A673 (cell line): ENCODE data around the gene C2CD4B. TPM values are rescaled to one million over a fixed set of nuclear protein-coding genes. Genes with fewer than 3 reads are reported as not detected.

ENCODE experiments used
- BruUV-seq: library from RNA; stranded (reverse); fragments of 400-500 nt; replicated peaks from 2 replicates; lab custom pipeline; 2021; lab: Mats Ljungman, UMichigan
- CTCF ChIA-PET: fragments of 300-600 bp; sonication (Branson Sonifier 250); formaldehyde crosslinking; loops from one replicate; lab custom pipeline; 2022; ENCODE audit warnings: antibody characterized with exemption; lab: Charles Lee
- POLR2A ChIA-PET: fragments of 300-600 bp; sonication (Branson Sonifier 250); formaldehyde crosslinking; loops from one replicate; lab custom pipeline; 2022; ENCODE audit warnings: antibody characterized with exemption; ENCODE audit not compliant: low non-redundant PET; lab: Charles Lee
- DNase-seq: peaks from one replicate; pipeline ENCODE4 v3.0.0-alpha.2; 2015; ENCODE audit warnings: low spot score
- H3K27ac ChIP-seq: fragments of 200-600 bp; sonication (generic); 2 replicates; pipeline ENCODE4 v1.5.1; 2016; ENCODE audit warnings: mixed run types, low read depth, mild to moderate bottlenecking, mixed read lengths, antibody characterized with exemption, low read length; ENCODE audit not compliant: poor library complexity, severe bottlenecking
- H3K27me3 ChIP-seq: fragments of 200-600 bp; sonication (generic); replicated peaks from 2 replicates; pipeline ENCODE4 v1.6.1; 2017; ENCODE audit warnings: mixed run types, low read depth, mild to moderate bottlenecking, mixed read lengths, antibody characterized with exemption, low read length; ENCODE audit not compliant: insufficient read depth, poor library complexity
- H3K36me3 ChIP-seq: fragments of 200-600 bp; sonication (generic); 2 replicates; pipeline ENCODE4 v1.6.1; 2016; ENCODE audit warnings: mixed run types, mild to moderate bottlenecking, mixed read lengths, antibody characterized with exemption, low read length; ENCODE audit not compliant: insufficient read depth, poor library complexity, severe bottlenecking
- H3K4me1 ChIP-seq: fragments of 200-600 bp; sonication (generic); 2 replicates; pipeline ENCODE4 v1.6.1; 2017; ENCODE audit warnings: mixed run types, mild to moderate bottlenecking, mixed read lengths, antibody characterized with exemption, low read length; ENCODE audit not compliant: insufficient read depth, poor library complexity, severe bottlenecking
- H3K4me3 ChIP-seq: fragments of 200-600 bp; sonication (generic); 2 replicates; pipeline ENCODE4 v1.5.1; 2016; ENCODE audit warnings: low read depth, mixed run types, mild to moderate bottlenecking, mixed read lengths, low read length; ENCODE audit not compliant: poor library complexity, severe bottlenecking
- H3K9me3 ChIP-seq: fragments of 200-600 bp; sonication (generic); 2 replicates; pipeline ENCODE4 v1.6.1; 2016; ENCODE audit warnings: mixed run types, low read depth, mild to moderate bottlenecking, mixed read lengths, antibody characterized with exemption, low read length; ENCODE audit not compliant: poor library complexity, severe bottlenecking
- EZH2 ChIP-seq: fragments of 200-600 bp; sonication (generic); IDR thresholded peaks from 2 replicates; pipeline ENCODE4 v1.6.1; 2017; ENCODE audit warnings: borderline replicate concordance, low read depth, mild to moderate bottlenecking, mixed read lengths, antibody characterized with exemption, low read length; ENCODE audit not compliant: poor library complexity, severe bottlenecking
- intact Hi-C: fragments of 100-400 bp; cut with micrococcal nuclease; formaldehyde crosslinking; loops from one replicate; pipeline ENCODE4 v1.10.0; 2022; ENCODE audit not compliant: unreplicated experiment
- total RNA-seq: library from RNA; stranded (reverse); gene quantifications from 2 replicates; pipeline ENCODE4 v1.2.3, GENCODE V29; 2021
- TF ChIP-seq, protein P1 (sequence below): fragments of 300-800, 200-600 bp; sonication (generic); conservative IDR thresholded peaks from 2 replicates; pipeline ENCODE4 v1.5.1; 2017; ENCODE audit warnings: low read depth, mild to moderate bottlenecking, antibody characterized with exemption, low read length, moderate library complexity, mixed read lengths

C2CD4B gene
- total RNA-seq, 1 experiment from 2014 or later, result 0.54 TPM

DNA sequence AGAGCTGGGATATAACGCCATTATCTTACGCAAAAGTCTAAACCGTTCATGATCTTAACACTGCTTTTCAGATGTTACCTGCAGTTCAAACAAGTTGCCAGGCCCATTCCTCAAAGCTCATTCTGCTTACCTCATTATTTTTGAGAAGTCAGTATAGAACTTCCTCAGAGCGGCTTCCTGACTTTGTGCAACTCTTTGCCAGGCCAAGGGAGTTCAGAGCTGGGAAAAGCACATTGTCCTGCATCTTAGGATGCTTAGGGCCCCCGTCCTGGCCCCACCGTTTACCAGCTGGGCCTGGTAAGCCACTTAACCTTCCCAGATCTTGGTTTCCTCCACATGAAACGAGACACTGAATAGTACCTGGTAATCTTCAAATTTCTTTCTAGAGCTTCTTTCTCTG, 6.8 kb upstream of the C2CD4B start:
- Histone ChIP-seq H3K36me3 (no peaks in the 10 kb centered on the region), H3K27me3 (no peaks in the 10 kb centered on the region), H3K27ac (no peak overlapping the region), H3K4me3 (no peak overlapping the region), H3K9me3 (no peaks in the 10 kb centered on the region), H3K4me1 (peaks cover 22% of the 10 kb centered on the region)
- intact Hi-C loops, result no loop called here
- no TSS peak for BruUV-seq
- TF ChIP-seq EZH2, result no peak
- TF ChIP-seq, protein P1, sequence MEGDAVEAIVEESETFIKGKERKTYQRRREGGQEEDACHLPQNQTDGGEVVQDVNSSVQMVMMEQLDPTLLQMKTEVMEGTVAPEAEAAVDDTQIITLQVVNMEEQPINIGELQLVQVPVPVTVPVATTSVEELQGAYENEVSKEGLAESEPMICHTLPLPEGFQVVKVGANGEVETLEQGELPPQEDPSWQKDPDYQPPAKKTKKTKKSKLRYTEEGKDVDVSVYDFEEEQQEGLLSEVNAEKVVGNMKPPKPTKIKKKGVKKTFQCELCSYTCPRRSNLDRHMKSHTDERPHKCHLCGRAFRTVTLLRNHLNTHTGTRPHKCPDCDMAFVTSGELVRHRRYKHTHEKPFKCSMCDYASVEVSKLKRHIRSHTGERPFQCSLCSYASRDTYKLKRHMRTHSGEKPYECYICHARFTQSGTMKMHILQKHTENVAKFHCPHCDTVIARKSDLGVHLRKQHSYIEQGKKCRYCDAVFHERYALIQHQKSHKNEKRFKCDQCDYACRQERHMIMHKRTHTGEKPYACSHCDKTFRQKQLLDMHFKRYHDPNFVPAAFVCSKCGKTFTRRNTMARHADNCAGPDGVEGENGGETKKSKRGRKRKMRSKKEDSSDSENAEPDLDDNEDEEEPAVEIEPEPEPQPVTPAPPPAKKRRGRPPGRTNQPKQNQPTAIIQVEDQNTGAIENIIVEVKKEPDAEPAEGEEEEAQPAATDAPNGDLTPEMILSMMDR, result no peak
- no peak for DNase-seq
- ChIA-PET POLR2A (no interaction called here), CTCF (no interaction called here)

DNA sequence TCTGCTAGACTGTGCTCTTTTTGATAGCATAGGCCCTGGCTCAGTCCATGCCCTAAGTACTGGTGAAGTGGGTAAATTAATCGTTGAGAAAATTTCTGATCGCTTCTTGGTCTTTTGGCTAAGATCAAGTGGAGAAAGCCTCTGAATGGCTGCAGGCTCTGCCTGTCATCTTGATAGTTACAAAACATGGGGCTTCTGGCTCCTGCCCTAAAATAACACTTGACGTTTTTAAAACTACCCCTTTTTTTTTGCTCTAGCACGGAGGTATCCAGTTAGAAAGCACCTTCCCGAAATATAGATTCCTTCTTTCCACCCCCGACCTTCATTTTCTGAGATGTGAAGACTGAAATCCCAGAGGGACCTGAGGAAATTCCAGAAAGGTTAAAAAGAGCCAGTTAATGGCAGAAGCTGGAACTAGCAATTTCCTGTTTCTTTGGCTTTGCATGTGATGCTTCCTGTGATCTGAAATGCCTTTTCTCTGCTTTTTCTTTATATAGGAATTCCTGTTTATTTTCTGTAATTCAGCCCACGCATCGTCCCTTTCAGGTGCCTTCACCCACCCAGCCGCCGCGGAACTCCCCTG, 799 bp upstream of the C2CD4B start:
- no peak overlapping the region for H3K4me3 ChIP-seq
- H3K4me1 ChIP-seq, result peaks cover 30% of the 10 kb centered on the region
- no TSS peak for BruUV-seq
- TF ChIP-seq EZH2, result no peak
- TF ChIP-seq, protein P1, result no peak
- peak; percentile 62 for DNase-seq
- intact Hi-C loops, result no loop called here
- CTCF ChIA-PET, result no interaction called here
- peaks cover 22% of the 10 kb centered on the region for H3K27me3 ChIP-seq
- H3K9me3 ChIP-seq, result no peaks in the 10 kb centered on the region
- H3K36me3 ChIP-seq, result no peaks in the 10 kb centered on the region
- no peak overlapping the region for H3K27ac ChIP-seq
- POLR2A ChIA-PET, result no interaction called here

DNA sequence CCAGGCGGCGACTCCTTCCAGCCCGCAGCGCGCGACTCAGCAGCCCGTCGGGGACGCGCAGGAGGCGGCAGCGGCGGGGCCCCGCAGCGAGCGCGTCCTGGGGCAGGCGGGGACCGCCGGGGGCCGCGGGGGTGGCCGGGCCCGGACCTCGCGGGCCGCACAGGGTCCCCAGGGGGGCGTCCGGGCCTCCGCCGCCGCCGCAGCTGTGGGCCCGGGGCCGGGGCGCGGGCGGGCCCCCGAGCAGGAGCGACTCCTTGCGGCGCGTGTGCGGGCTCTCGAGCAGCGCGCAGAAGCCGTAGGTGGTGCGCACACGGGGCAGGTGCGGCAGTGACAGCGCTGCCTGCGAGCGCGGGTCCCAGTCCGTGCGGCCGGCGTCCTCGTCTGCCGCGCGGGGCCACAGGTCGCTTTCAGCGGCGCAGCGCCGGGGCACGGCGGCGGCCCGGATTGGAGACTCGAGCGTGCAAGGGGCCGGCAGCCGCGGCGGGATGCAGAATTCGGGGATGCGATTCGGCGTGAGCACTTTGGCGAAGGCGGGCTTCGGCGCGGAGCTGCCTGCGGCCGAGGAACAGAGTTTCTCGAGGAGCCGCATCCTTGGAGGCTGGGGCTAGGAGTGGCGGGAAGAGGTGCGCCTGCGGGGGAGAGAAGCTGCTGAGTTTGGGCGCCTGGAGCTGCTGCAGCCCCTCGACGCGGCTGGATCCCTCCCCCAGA, 535 bp downstream of the C2CD4B start:
- intact Hi-C loops, result no loop called here
- POLR2A ChIA-PET, result no interaction called here

More for the DNA sequence above, 535 bp downstream of the C2CD4B start:
- BruUV-seq, result no TSS peak
- Histone ChIP-seq H3K4me1 (peaks cover 30% of the 10 kb centered on the region), H3K9me3 (no peaks in the 10 kb centered on the region), H3K36me3 (no peaks in the 10 kb centered on the region), H3K27me3 (peaks cover 27% of the 10 kb centered on the region), H3K4me3 (peak overlapping the region; percentile 44), H3K27ac (no peak overlapping the region)
- CTCF ChIA-PET, result no interaction called here
- DNase-seq, result peak; percentile 48
- TF ChIP-seq EZH2, result no peak
- TF ChIP-seq, protein P1, result no peak
